ENCODE data around the gene TRAF3IP1.

Gene TRAF3IP1

GRCh38 chr2:238380785-238381184 is 60.5 kb downstream of the TRAF3IP1 start:
- no peak overlapping the region for H2AFZ ChIP-seq
- peaks cover 4% of the 10 kb centered on the region for H3K79me2 ChIP-seq
- no peak overlapping the region for H3K27ac ChIP-seq
- H3K4me1 ChIP-seq, result no peaks in the 10 kb centered on the region
- no peak overlapping the region for H3K9ac ChIP-seq
- H3K4me2 ChIP-seq (ENCODE audit: low read length), result no peak overlapping the region
- no peak for TF ChIP-seq CTCF (IDR thresholded peaks at IDR 0.05)
- H3K36me3 ChIP-seq (ENCODE audit: control insufficient read depth, insufficient read depth, low read length), result no peaks in the 10 kb centered on the region
- no peak overlapping the region for H3K4me3 ChIP-seq (ENCODE audit: low read depth, low read length)
- H3K27me3 ChIP-seq (ENCODE audit: control insufficient read depth, insufficient read depth, low read length), result no peaks in the 10 kb centered on the region
- H3K9me3 ChIP-seq (ENCODE audit: control insufficient read depth, low read length), result no peaks in the 10 kb centered on the region

- Histone ChIP-seq H3K27ac (no peak overlapping the region), H3K27me3 (ENCODE audit: control insufficient read depth, insufficient read depth, low read length) (no peaks in the 10 kb centered on the region), H3K36me3 (ENCODE audit: control insufficient read depth, insufficient read depth, low read length) (no peaks in the 10 kb centered on the region), H3K4me1 (no peaks in the 10 kb centered on the region), H3K79me2 (peaks cover 4% of the 10 kb centered on the region), H3K9ac (no peak overlapping the region), H2AFZ (no peak overlapping the region), H3K4me3 (ENCODE audit: low read depth, low read length) (no peak overlapping the region), H3K4me2 (ENCODE audit: low read length) (no peak overlapping the region), H3K9me3 (ENCODE audit: control insufficient read depth, low read length) (no peaks in the 10 kb centered on the region)
- no peak for TF ChIP-seq CTCF (IDR thresholded peaks at IDR 0.05)
Measured at GRCh38 chr2:238381341-238382115, 61.2 kb downstream of the TRAF3IP1 start.

- Histone ChIP-seq H2AFZ (no peak overlapping the region), H3K79me2 (no peaks in the 10 kb centered on the region), H3K9ac (no peak overlapping the region), H3K36me3 (ENCODE audit: control insufficient read depth, insufficient read depth, low read length) (no peaks in the 10 kb centered on the region), H3K4me1 (no peaks in the 10 kb centered on the region), H3K4me3 (ENCODE audit: low read depth, low read length) (no peak overlapping the region), H3K27me3 (ENCODE audit: control insufficient read depth, insufficient read depth, low read length) (no peaks in the 10 kb centered on the region), H3K4me2 (ENCODE audit: low read length) (no peak overlapping the region), H3K9me3 (ENCODE audit: control insufficient read depth, low read length) (no peaks in the 10 kb centered on the region), H3K27ac (no peak overlapping the region)
- TF ChIP-seq CTCF (IDR thresholded peaks at IDR 0.05), result no peak
Measured at GRCh38 chr2:238382381-238382781, 62.1 kb downstream of the TRAF3IP1 start.

DNA sequence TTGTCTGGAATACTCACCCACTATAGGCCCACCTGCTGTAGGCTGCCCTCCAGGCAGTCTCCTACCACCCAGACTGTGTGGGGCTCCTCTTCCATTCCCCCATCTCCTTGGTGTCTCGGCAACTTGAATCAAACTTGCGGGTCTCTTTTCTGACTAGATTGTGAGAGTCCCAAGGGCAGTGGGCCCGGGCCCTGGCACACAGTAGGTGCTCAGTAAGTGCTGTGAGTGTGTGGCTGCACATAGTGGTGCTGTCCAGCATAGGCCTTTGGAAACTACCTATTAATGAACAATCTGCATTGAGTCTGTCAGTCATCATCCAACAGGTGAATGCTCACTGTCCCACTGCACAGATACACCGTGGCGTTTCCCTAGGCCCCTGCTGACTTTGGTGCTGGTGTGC is 62.8 kb downstream of the TRAF3IP1 start:
- Histone ChIP-seq H2AFZ (no peak overlapping the region), H3K27me3 (ENCODE audit: control insufficient read depth, insufficient read depth, low read length) (no peaks in the 10 kb centered on the region), H3K79me2 (no peaks in the 10 kb centered on the region), H3K36me3 (ENCODE audit: control insufficient read depth, insufficient read depth, low read length) (no peaks in the 10 kb centered on the region), H3K4me1 (no peaks in the 10 kb centered on the region), H3K9me3 (ENCODE audit: control insufficient read depth, low read length) (no peaks in the 10 kb centered on the region), H3K27ac (no peak overlapping the region), H3K9ac (no peak overlapping the region), H3K4me3 (ENCODE audit: low read depth, low read length) (no peak overlapping the region), H3K4me2 (ENCODE audit: low read length) (no peak overlapping the region)
- TF ChIP-seq CTCF (IDR thresholded peaks at IDR 0.05), result no peak

Measured in parathyroid adenoma (tissue), 2 donors.